Measurements from ENCODE around the gene ZNF8.

The ZNF8 gene

GRCh38 chr19:58336216-58336615 lies 57.5 kb downstream of the ZNF8 start:
- H3K27me3 ChIP-seq, result no peaks in the 10 kb centered on the region
- TF ChIP-seq CTCF (IDR thresholded peaks at IDR 0.05), result no peak
- H3K4me3 ChIP-seq (ENCODE audit: low read depth in 1 of 2, low read length in 1 of 2), result no peak overlapping the region
- H3K9me3 ChIP-seq, result no peaks in the 10 kb centered on the region
- no peak overlapping the region for H3K27ac ChIP-seq
- no peaks in the 10 kb centered on the region for H3K4me1 ChIP-seq (ENCODE audit: control insufficient read depth in 1 of 2, insufficient read depth in 1 of 2, low read depth in 1 of 2, low read length in 1 of 2)
- H3K36me3 ChIP-seq, result peaks cover 6% of the 10 kb centered on the region

DNA sequence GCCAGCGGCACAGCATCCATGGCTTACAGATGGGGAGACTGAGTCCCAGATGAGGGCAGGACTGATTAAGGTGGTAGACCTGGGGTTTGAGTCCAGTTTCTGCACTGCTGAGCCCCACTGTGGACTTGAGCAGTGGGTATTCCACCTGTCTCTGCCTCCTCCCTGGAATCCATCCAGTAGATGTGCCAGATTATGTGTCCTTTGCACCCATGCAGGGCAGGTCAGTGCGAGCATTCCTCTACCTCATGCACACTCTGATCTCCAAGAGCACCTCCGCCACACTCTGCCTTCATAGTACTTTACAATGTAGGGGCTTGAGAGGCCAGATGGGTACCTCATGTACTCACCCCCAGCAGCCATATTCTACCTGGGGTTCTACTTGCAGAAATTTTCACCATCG lies 58.1 kb downstream of the ZNF8 start:
- H3K27ac ChIP-seq, result no peak overlapping the region
- H3K27me3 ChIP-seq, result no peaks in the 10 kb centered on the region
- no peak for TF ChIP-seq CTCF (IDR thresholded peaks at IDR 0.05)
- no peaks in the 10 kb centered on the region for H3K4me1 ChIP-seq (ENCODE audit: control insufficient read depth in 1 of 2, insufficient read depth in 1 of 2, low read depth in 1 of 2, low read length in 1 of 2)
- peaks cover 6% of the 10 kb centered on the region for H3K36me3 ChIP-seq
- no peaks in the 10 kb centered on the region for H3K9me3 ChIP-seq
- no peak overlapping the region for H3K4me3 ChIP-seq (ENCODE audit: low read depth in 1 of 2, low read length in 1 of 2)

DNA sequence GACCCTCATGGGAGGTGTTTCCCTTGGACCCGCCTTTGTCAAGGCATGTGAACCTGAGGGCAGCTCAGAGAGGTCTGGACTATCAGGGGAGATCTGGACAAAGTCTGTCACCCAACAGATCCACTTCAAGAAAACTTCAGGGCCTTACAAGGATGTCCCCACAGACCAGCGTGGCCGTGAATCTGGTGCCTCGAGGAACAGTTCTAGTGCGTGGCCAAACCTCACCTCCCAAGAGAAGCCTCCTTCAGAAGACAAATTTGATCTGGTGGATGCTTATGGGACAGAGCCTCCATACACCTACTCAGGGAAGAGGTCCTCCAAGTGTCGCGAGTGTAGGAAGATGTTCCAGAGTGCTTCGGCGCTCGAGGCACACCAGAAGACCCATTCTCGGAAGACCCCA lies 59.6 kb downstream of the ZNF8 start:
- Histone ChIP-seq H3K4me1 (ENCODE audit: control insufficient read depth in 1 of 2, insufficient read depth in 1 of 2, low read depth in 1 of 2, low read length in 1 of 2) (no peaks in the 10 kb centered on the region), H3K27me3 (no peaks in the 10 kb centered on the region), H3K27ac (no peak overlapping the region), H3K9me3 (no peaks in the 10 kb centered on the region), H3K4me3 (ENCODE audit: low read depth in 1 of 2, low read length in 1 of 2) (no peak overlapping the region), H3K36me3 (peaks cover 6% of the 10 kb centered on the region)
- TF ChIP-seq CTCF (IDR thresholded peaks at IDR 0.05), result no peak

DNA sequence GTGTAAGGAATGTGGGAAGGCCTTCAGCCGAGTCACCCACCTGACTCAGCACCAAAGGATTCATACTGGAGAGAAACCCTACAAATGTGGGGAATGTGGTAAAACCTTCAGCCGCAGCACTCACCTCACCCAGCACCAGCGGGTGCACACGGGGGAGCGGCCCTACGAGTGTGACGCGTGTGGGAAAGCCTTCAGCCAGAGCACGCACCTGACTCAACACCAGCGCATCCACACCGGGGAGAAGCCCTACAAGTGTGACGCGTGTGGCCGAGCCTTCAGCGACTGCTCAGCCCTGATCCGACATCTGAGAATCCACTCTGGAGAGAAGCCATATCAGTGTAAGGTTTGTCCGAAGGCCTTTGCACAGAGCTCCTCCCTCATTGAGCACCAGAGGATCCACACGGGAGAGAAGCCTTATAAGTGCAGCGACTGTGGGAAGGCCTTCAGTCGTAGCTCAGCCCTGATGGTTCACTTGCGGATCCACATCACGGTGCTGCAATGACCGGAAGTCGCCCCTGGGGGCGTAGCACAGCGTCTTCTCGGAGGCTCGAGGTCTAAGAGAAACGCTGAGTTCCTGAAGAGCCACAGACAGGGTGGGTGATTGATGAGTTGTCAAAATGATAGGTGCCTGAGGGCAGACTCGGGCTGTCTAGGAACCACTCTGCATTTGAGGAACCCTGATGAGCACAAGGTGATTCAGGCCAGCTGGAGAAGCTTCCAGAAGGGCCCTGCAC lies 60.2 kb downstream of the ZNF8 start:
- TF ChIP-seq CTCF (IDR thresholded peaks at IDR 0.05), result no peak
- Histone ChIP-seq H3K27me3 (no peaks in the 10 kb centered on the region), H3K36me3 (peaks cover 6% of the 10 kb centered on the region)

GRCh38 chr19:58345558-58345957 lies 66.8 kb downstream of the ZNF8 start:
- H3K9me3 ChIP-seq, result no peaks in the 10 kb centered on the region
- no peak for TF ChIP-seq CTCF (IDR thresholded peaks at IDR 0.05)
- no peaks in the 10 kb centered on the region for H3K36me3 ChIP-seq
- H3K27me3 ChIP-seq, result peaks cover 54% of the 10 kb centered on the region
- H3K27ac ChIP-seq, result no peak overlapping the region
- H3K4me3 ChIP-seq (ENCODE audit: low read depth in 1 of 2, low read length in 1 of 2), result no peak overlapping the region
- H3K4me1 ChIP-seq (ENCODE audit: control insufficient read depth in 1 of 2, insufficient read depth in 1 of 2, low read depth in 1 of 2, low read length in 1 of 2), result peaks cover 10 to 16% of the 10 kb centered on the region in 2 experiments

More for the DNA sequence above, 60.2 kb downstream of the ZNF8 start:
- no peak overlapping the region for H3K27ac ChIP-seq
- no peaks in the 10 kb centered on the region for H3K4me1 ChIP-seq (ENCODE audit: control insufficient read depth in 1 of 2, insufficient read depth in 1 of 2, low read depth in 1 of 2, low read length in 1 of 2)
- H3K9me3 ChIP-seq, result no peaks in the 10 kb centered on the region
- H3K4me3 ChIP-seq (ENCODE audit: low read depth in 1 of 2, low read length in 1 of 2), result no peak overlapping the region

Data from neutrophil (primary cell).